ENCODE data around the gene HNRNPF.
"Not testable (repeated sequence)": the region's sequence is repeated elsewhere in the genome, so short reads cannot be mapped to it uniquely, and the experiment has no call there.

The HNRNPF gene

GRCh38 chr10:43436291-43437140 is 27.5 kb upstream of the HNRNPF start, which contains the start of gene ZNF487:
Gene ZNF487 (plus strand): TSS chr10:43437111. CDS start chr10:43475814, 38,703 bp downstream.
- Mint-ChIP-seq H3K4me3 (peak within 1 kb of the TSS; percentile 96), H3K36me3 (ENCODE audit: low read depth) (peaks cover 6% of the 10 kb centered on the region), H3K27ac (peak within 1 kb of the TSS; percentile 98), H3K9me3 (no peaks in the 10 kb centered on the region), H3K4me1 (ENCODE audit: low read depth) (peaks cover 6% of the 10 kb centered on the region), H3K27me3 (ENCODE audit: low read depth) (no peaks in the 10 kb centered on the region)

- no peak overlapping the region for H3K27ac Mint-ChIP-seq
- peaks cover 6% of the 10 kb centered on the region for H3K4me1 Mint-ChIP-seq (ENCODE audit: low read depth)
- no peaks in the 10 kb centered on the region for H3K9me3 Mint-ChIP-seq
- no peaks in the 10 kb centered on the region for H3K27me3 Mint-ChIP-seq (ENCODE audit: low read depth)
- peaks cover 2% of the 10 kb centered on the region for H3K36me3 Mint-ChIP-seq (ENCODE audit: low read depth)
- no peak overlapping the region for H3K4me3 Mint-ChIP-seq
Measured at GRCh38 chr10:43430926-43431663, 22.1 kb upstream of the HNRNPF start.

DNA sequence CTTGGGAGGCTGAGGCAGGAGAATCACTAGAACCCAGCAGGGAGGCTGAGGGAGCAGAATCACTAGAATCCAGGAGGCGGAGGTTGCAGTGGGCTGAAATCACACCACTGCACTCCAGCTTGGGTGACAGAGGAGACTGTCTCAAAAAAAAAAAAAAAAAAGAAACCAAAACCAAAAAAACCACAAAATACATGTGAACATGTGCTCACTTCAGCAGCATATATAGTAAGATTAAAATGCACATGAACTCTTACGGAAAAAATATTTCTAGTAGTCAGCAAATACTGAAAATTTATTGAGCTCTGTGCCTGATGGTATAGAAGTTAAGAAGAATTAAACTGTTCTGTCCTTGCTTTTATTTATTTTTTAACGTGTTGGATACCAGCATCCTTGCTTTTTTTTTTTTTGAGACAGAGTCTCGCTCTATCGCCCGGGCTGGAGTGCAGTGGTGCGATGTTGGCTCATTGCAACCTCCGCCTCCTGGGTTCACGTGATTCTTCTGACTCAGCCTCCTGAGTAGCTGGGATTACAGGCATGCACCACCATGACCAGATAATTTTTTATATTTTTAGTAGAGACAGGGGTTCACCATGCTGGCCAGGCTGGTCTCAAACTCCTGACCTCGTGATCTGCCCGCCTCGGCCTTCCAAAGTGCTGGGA is 18.3 kb upstream of the HNRNPF start:
- Mint-ChIP-seq H3K4me3 (peak overlapping the region; percentile 44), H3K36me3 (ENCODE audit: low read depth) (no peaks in the 10 kb centered on the region), H3K27ac (peak overlapping the region; percentile 59), H3K27me3 (ENCODE audit: low read depth) (no peaks in the 10 kb centered on the region), H3K9me3 (no peaks in the 10 kb centered on the region), H3K4me1 (ENCODE audit: low read depth) (peaks cover 11% of the 10 kb centered on the region)

DNA sequence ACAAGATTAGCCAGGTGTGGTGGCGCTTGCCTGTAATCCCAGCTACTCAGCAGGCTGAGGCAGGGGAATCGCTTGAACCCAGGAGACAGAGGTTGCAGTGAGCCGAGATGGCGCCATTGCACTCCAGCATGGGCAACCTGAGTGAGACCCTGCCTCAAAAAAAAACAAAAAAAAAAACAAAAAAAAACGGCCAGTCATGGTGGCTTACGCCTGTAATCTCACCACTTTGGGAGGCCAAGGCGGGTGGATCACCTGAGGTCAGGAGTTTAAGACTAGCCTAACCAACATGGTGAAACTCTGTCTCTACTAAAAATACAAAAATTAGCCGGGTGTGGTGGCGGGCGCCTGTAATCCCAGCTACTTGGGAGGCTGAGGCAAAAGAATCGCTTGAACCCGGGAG is 17.5 kb upstream of the HNRNPF start:
- H3K9me3 Mint-ChIP-seq; H3K4me3 Mint-ChIP-seq; H3K27ac Mint-ChIP-seq; H3K36me3 Mint-ChIP-seq (ENCODE audit: low read depth); H3K27me3 Mint-ChIP-seq (ENCODE audit: low read depth): not testable (repeated sequence)
- peaks cover 15% of the 10 kb centered on the region for H3K4me1 Mint-ChIP-seq (ENCODE audit: low read depth)

DNA sequence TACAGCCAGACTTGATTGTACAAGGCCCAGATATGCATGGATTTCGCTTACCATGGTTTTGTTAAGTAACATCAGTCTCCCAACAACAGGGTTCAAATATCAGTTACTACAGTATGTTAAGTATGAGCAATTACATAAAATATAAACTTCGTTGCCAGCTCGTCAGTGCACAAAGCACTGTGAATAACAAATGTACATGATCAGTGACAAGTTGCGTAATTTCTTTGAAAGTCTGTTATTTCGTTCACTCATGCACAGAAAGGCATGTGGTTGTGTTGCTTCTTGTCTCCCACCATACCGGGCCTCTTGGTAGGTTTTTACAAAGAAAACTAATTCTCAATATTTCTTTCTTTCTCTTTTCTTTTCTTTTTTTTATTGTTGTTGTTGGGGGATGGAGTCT is 15.4 kb upstream of the HNRNPF start:
- Mint-ChIP-seq H3K4me1 (ENCODE audit: low read depth) (peaks cover 28% of the 10 kb centered on the region), H3K27ac (no peak overlapping the region), H3K36me3 (ENCODE audit: low read depth) (no peaks in the 10 kb centered on the region), H3K27me3 (ENCODE audit: low read depth) (no peaks in the 10 kb centered on the region), H3K9me3 (no peaks in the 10 kb centered on the region), H3K4me3 (no peak overlapping the region)

GRCh38 chr10:43421944-43422343 is 13.0 kb upstream of the HNRNPF start:
- H3K9me3 Mint-ChIP-seq; H3K27me3 Mint-ChIP-seq (ENCODE audit: low read depth); H3K36me3 Mint-ChIP-seq (ENCODE audit: low read depth); H3K27ac Mint-ChIP-seq; H3K4me3 Mint-ChIP-seq: not testable (repeated sequence)
- H3K4me1 Mint-ChIP-seq (ENCODE audit: low read depth), result peaks cover 39% of the 10 kb centered on the region

DNA sequence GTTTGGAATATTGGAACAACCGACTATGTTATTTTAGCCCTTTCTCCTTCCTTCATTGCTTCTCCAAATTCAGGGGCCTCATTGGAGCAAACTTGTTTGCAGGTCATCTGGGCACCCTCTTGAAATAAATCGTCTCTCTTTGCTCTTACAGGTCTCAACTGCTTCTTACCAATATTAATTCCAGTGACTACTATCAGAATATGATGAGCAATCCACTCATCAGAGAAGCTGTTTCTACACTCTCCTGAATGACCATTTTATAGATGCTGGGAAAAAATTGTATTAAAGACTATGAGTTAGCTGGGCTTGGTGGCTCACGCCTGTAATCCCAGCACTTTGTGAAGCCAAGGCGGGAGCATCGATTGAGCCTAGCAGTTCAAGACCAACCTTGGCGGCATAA is 12.5 kb upstream of the HNRNPF start:
- Mint-ChIP-seq H3K9me3 (no peaks in the 10 kb centered on the region), H3K4me1 (ENCODE audit: low read depth) (peaks cover 38% of the 10 kb centered on the region), H3K36me3 (ENCODE audit: low read depth) (no peaks in the 10 kb centered on the region), H3K27me3 (ENCODE audit: low read depth) (no peaks in the 10 kb centered on the region), H3K4me3 (peak overlapping the region; percentile 64), H3K27ac (peak overlapping the region; percentile 53)

- H3K27ac Mint-ChIP-seq, result peak overlapping the region; percentile 98
- H3K27me3 Mint-ChIP-seq (ENCODE audit: low read depth), result no peaks in the 10 kb centered on the region
- peak overlapping the region; percentile 87 for H3K4me3 Mint-ChIP-seq
- peaks cover 38% of the 10 kb centered on the region for H3K4me1 Mint-ChIP-seq (ENCODE audit: low read depth)
- no peaks in the 10 kb centered on the region for H3K9me3 Mint-ChIP-seq
- no peaks in the 10 kb centered on the region for H3K36me3 Mint-ChIP-seq (ENCODE audit: low read depth)
Measured at GRCh38 chr10:43421201-43421507, 12.2 kb upstream of the HNRNPF start.

DNA sequence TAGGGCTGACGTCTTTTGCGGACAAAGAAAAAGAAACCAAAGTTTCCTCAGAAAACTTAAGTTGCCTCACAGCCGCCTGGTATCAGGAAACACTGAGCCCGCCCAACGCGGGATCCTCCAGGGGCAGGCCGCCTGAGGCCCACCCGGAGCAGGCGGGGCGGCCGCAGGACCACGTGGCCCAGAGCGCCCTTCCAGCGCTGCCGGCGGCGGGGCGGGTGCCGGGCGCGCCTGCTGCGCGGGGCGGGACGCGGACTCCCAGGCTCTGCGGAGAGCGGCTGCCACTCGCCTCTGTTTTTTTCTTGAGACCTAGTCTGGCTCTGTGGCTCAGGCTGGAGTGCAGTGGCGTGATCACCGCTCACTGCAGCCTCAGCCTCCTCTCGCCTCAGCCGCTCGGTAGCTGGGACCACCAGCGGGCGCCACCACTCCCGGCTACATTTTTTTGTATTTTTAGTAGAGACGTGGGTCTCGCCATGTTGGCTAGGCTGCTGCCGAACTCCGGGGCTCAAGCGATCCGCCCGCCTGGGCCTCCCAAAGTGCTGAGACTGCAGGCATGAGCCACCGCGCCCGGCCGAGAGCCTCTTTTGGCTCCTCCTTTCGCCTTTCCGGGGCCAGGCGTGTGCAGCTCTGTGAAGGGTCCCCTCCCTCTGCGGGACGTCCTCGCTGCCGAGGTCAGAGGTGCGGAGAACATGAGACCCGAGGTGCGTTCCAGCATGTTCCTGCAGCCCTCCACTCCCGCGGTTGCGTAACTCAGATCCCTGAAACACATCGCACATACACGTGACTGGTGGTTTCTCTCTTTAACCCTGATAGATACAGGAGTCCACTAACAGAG is 11.6 kb upstream of the HNRNPF start:
- no peaks in the 10 kb centered on the region for H3K9me3 Mint-ChIP-seq
- peaks cover 33% of the 10 kb centered on the region for H3K4me1 Mint-ChIP-seq (ENCODE audit: low read depth)
- no peaks in the 10 kb centered on the region for H3K27me3 Mint-ChIP-seq (ENCODE audit: low read depth)
- H3K4me3 Mint-ChIP-seq, result peak overlapping the region; percentile 87
- no peaks in the 10 kb centered on the region for H3K36me3 Mint-ChIP-seq (ENCODE audit: low read depth)
- H3K27ac Mint-ChIP-seq, result peak overlapping the region; percentile 98

DNA sequence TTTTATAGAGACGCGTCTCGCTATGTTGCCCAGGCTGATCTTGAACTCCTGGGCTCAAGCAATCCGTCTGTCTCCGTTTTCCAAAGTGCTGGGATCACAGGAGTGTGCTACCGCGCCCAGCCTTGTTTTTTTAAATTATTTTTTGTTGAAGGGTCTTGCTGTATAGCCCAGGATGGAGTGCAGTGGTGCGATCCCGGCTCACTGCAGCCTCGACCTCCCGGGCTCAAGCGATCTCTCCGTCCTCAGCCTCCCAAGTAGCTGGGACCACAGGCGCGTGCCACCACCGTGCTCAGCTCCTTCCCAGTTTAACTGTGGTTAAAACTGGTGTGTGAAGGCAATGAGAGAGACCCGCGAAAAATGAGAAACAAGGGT is 11.0 kb upstream of the HNRNPF start:
- no peaks in the 10 kb centered on the region for H3K9me3 Mint-ChIP-seq
- no peaks in the 10 kb centered on the region for H3K27me3 Mint-ChIP-seq (ENCODE audit: low read depth)
- peak overlapping the region; percentile 91 for H3K27ac Mint-ChIP-seq
- H3K36me3 Mint-ChIP-seq (ENCODE audit: low read depth), result no peaks in the 10 kb centered on the region
- peaks cover 33% of the 10 kb centered on the region for H3K4me1 Mint-ChIP-seq (ENCODE audit: low read depth)
- peak overlapping the region; percentile 66 for H3K4me3 Mint-ChIP-seq

DNA sequence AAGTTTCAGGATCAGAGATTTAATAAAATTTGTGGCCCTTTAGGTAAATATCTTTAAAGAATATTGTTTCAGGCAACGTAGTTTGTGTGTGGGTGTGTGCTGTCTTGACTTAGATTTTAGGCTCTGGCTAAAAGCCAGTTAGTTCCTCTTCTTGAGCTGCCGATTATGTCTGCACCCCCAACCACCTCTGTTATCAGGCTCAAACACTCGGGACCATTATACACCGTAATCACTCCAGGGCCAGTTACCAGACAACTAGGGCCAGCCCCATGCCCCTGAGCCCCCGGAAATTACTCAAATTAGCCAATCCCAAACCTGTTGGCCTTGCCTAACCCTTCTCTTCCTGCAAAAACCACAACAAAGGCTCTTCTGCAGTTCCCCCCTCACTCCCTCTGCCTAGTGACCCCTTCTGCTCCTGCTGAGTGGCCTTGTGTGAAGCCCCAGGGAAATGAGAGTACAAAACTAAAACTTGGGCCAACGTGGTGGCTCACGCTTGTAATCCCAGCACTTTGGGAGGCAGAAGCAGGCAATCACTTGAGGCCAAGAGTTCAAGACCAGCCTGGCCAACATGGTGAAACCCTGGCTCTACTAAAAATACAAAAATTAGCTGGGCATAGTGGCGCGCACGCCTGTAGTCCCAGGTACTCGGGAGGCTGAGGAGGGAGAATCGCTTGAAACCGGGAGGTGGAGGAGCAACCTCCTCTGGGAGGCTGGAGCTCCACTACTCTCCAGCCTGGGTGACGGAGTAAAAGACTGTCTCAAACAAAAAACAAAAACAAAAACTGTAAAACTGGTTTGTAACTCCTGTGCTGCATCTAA is 9.2 kb upstream of the HNRNPF start:
- peak overlapping the region; percentile 86 for H3K27ac Mint-ChIP-seq
- H3K4me3 Mint-ChIP-seq, result peak overlapping the region; percentile 19
- peaks cover 33% of the 10 kb centered on the region for H3K4me1 Mint-ChIP-seq (ENCODE audit: low read depth)
- no peaks in the 10 kb centered on the region for H3K36me3 Mint-ChIP-seq (ENCODE audit: low read depth)
- H3K27me3 Mint-ChIP-seq (ENCODE audit: low read depth), result no peaks in the 10 kb centered on the region
- no peaks in the 10 kb centered on the region for H3K9me3 Mint-ChIP-seq

DNA sequence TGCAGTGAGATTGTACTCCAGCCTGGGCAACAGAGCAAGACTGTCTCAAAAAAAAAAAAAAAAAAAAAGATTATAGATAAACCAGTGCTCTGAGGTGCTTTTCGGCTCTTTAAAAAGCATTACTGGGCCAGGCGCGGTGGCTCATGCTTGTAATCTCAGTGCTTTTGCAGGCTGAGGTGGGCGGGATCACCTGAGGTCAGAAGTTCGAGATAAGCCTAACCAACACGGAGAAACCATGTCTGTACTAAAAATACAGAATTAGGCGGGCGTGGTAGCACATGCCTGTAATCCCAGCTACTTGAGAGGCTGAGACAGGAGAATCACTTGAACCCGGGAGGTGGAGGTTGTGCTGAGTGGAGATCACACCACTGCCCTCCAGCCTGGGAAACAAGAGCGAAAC is 6.6 kb upstream of the HNRNPF start:
- no peaks in the 10 kb centered on the region for H3K27me3 Mint-ChIP-seq (ENCODE audit: low read depth)
- H3K4me1 Mint-ChIP-seq (ENCODE audit: low read depth), result peaks cover 25% of the 10 kb centered on the region
- H3K9me3 Mint-ChIP-seq, result no peaks in the 10 kb centered on the region
- H3K27ac Mint-ChIP-seq, result no peak overlapping the region
- H3K36me3 Mint-ChIP-seq (ENCODE audit: low read depth), result peaks cover 3% of the 10 kb centered on the region
- no peak overlapping the region for H3K4me3 Mint-ChIP-seq

DNA sequence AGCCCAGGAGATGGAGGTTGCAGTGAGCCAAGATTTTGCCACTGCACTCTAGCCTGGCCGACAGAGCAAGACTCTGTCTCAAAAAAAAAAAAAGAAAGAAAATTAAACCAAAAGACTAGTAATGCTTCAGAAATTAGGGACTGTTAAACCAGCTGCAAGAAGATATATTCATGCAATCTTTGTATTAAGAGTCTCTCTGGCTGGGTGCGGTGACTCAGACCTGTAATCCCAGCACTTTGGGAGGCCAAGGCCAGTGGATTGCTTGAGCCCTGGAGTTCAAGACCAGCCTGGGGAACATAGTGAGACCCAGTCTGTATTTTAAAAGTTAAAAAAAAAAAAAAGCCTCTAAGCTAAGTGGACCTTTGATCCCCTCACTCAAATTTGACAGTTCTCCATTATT is 2.5 kb upstream of the HNRNPF start:
- Mint-ChIP-seq H3K4me3 (no peak overlapping the region), H3K27me3 (ENCODE audit: low read depth) (no peaks in the 10 kb centered on the region), H3K27ac (no peak overlapping the region), H3K9me3 (no peaks in the 10 kb centered on the region), H3K36me3 (ENCODE audit: low read depth) (peaks cover 14% of the 10 kb centered on the region), H3K4me1 (ENCODE audit: low read depth) (peaks cover 14% of the 10 kb centered on the region)

Data from T-helper 1 cell treated with Interleukin-12 subunit alpha and Interleukin-12 subunit beta and Interleukin-4 antibody, amounts not matched to agents 30 μg/mL and 1 μg/mL, for 36 hours (primary cell).